Stimulated activated CD4-positive, alpha-beta T cell treated with anti-CD3 and anti-CD28 coated beads, Interleukin-1b, Interleukin-23, amount 100 ng/mL, for 4 hours (primary cell): ENCODE measurements around the gene TBC1D21.

ENCODE experiments used
- DNase-seq, 2 donors: peaks; one replicate each; pipeline ENCODE4 v3.0.0-alpha.2; 2020; ENCODE audit warnings: low read depth in 2 of 2

The TBC1D21 gene, protein sequence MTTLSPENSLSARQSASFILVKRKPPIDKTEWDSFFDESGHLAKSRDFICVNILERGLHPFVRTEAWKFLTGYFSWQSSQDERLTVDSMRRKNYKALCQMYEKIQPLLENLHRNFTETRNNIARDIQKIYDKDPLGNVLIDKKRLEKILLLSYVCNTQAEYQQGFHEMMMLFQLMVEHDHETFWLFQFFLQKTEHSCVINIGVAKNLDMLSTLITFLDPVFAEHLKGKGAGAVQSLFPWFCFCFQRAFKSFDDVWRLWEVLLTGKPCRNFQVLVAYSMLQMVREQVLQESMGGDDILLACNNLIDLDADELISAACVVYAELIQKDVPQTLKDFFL

DNA sequence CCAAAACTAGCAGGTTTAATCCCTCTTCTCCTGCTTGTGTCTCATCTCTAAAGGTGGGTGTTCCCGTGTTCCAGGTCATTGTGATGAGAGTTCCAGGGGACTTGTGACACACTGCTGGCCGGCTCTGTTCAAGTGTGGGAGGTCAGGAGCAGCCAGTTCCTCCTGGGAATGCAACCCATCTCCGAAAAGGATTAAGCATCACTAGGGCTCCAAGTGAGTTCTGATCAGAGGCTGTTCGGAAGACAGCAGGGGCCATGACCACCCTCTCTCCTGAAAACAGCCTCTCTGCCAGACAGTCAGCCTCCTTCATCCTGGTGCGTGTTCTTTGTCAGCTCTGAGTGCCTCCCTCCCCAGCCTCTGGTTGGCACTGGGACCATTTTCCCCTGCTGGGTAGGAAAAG, at the start of gene TBC1D21:
Gene TBC1D21, plus strand, starts transcription at position 109 of the 400 bp plus-strand sequence. Its CDS starts 146 bp downstream, at position 255.
- DNase-seq, result no peak

DNA sequence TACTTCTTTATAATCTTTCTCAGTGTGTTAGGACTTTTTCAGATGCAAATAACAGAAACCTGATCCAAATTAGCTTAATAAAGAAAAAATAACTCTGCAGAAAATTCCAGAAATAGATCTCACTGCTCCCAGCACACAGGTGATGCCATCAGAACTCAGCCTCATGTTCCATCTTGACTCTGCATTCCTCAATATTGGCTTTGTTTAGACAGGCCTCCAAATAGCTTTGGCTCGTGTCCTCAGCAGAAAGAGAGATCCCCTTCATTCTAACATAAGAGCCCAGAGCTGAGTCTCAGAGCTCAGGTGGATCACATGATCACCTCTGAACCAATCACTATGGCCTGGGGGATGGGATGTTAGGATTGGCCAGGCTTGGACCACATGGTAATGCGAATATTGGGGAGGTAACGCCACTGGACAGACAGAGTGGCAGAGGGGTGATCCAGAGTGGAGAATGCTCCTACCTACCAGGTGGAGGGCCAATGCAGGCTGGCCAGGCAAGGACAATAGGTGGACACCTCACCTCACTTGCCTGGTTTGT, 46.6 kb upstream of the TBC1D21 start:
- no peak for DNase-seq

DNA sequence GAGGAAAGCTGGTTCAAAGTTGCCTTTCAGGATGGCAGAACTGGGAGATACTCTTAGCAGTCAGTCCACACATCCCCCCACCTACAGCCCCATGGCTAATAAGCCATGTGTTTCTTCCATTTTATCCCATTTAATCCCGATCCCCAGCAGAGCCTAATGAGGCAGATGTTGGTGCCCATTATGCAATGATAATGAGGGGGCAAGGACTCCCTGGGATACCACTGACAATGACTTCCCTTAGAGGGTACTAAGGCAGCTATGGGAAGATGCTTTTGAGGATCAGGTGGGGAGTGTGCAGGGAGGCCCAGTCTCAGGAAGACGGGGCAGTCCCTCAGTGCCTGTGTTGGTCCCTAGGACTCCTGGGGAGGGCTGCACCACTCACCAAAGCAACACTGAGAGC, 43.8 kb upstream of the TBC1D21 start:
- DNase-seq, result no peak

DNA sequence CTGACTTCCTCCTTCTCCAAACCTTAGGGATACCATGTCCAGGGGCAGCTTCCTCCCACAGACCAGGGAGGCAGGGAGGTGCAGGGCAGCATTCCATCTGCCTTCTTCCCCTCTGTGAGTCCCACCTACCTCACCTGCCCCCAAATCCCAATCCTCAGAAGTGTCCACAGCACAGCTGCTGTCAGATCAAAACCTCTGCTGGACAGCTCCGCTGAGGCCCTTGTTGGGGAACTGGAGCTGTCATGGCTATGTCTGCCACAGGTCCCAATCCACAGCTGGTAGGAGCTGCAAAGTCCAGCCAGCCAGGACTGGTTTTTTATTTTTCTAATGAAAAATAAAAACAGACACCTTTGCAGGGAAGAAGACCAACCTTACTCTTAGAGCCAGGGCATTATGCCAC, 40.7 kb upstream of the TBC1D21 start:
- DNase-seq, result no peak

DNA sequence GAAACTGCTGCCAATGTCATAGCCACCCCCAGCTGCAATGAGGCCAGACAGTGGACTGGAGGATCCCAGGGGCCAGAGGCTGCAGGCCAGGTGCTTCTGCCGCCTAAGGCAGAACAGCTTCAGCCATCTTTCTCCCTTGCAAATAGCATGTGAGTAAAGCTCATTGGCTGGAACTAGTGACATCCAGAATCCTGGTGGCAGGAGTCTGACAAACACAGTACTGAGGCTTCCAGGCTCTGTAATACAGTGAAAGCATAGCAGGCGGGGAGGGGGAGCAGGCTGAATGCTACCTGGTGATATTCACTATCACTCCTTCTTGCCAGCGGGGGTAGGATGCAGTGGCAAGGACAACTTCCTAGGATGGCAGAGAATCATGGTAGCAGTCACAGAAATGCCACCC, 36.5 kb upstream of the TBC1D21 start:
- no peak for DNase-seq

DNA sequence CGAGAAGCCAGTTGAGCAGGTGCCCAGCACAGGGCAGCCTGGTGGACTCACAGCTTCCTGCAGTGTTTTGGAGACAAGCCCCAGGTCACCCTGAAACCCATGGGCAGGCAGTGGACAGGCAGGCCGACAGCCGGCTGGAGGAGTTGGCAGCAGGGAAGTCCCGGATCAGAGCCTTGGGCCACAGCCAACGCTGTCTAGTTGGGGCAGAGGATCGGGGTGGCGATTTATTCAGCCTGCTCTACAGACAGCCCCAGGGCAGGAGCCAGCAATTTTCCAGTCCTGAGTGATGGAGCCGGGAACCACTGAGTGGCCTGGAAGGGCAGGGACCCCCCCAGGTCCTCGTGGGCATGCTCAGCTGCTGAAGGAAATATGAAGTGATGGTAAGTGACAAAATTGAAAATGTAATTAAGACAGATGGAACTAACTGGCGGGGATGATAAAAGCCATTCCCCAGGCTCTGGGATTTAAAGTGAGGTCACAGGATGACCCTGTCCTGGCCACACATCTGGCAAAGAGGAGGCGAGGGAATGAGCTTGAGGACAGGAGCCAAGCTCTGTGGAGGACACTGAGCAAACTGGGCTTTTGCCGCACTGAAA, 34.4 kb upstream of the TBC1D21 start:
- no peak for DNase-seq

DNA sequence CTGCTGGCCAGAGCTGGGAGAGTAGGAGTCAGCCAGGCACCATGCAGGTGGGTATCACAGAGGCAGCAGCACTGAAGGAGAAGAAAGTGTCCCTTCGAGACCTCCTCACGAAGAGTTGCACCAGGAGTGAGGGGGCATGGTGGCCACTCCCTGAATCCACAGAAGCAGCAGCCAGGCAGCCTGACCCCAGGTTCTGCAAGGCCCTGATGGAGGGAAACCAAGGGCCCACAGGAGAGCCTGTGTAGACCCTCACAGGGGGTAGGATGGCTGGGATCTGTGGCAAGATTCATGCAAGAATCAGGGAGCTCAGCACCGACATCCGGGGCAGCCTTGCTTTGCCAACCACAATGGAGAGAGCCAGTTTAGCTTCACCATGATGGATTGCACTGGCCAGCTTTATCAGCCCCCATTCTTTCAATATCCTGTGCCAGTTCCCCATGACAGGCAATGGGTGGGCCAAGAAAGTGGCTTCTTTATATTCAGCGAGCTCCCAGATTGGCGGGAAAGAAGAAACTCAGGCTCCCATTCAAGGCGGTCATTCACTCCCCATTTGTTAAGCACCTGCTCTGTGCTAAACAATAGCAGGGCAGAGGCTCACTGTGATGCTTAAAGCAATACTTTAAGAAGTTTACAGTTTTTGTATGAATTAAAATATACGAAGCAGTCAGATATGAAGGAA, 33.5 kb upstream of the TBC1D21 start:
- DNase-seq, result no peak

DNA sequence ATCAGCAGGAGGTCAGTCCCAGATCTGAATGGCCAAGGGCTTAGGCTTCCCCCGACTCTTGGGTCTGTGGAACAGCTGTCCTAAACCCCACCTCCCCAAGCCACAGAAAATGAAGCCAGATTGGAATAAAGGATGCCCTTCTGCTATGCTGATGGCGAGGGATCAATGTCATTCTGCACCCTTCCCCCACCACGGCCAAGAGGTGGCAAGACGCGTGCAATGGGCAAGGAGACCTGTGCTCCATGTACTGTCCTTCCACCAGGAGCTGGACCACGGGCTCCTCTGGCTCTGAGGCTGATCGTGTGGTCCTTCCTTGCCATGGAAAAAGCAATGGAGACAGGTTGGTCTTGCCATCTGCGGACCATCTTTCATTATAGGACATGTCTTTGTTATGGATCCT, 32.6 kb upstream of the TBC1D21 start:
- DNase-seq, result no peak

DNA sequence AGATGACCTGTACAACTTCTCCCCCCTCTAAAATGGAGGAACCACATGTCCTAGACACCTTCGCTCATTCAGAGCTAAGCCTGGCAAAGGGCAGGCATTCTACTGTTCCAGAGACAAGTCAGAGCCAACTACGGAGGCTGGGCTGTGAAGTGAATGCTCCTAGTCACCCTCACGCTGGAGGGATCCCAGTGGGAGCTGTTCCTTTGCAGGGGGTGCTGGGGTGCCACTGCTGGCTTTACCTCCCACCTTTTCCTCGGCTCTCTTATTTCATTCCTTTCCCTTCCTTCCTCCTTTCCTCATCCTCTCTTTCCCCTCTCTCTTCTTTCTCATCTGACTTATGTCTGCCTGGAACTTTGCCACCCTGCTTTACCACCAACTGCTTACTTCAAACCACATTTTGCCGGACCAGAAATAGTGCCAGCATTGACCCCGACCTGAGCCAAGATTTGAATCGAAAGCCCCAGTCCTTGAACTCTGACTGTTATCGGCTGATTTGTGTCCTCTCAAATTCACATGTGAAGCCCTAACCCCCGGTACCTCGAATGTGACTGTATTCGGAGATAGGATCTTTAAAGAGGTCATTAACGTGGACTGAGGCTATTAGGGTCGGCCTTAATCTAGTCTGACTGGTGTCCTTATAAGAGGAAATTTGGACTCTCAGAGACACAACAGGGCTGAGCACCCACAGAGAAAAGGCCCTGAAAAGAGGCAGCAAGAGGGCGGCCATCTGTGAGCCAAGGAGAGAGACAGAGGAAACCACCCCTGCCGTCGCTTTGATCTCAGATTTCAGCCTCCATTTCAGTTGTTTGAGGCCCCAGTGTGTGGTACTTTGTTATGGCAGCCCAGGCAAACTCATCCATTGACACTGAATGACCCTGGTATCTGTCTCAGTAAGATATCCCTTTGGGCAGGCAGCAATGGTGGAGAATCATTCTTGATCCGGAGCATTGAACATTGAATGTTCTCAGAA, 31.3 kb upstream of the TBC1D21 start:
- DNase-seq, result no peak

DNA sequence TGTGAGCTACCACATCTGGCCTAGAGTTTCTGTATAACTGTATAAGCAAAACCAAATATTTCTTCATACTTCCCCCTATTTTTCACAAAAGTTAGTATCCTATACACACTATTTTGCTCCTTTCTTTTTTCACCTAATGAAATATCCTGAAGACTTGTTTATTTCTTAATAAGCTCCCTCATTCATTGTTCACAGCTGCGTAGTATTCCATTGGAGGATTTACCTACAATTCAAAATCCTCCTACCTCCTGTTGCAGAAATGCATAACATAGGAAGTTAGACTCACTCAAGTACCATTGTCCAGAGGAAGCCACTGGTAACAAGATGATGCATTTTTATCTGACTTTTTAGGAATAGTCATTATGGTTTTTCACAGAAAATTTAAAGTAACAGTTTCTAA, 29.6 kb upstream of the TBC1D21 start:
- no peak for DNase-seq

DNA sequence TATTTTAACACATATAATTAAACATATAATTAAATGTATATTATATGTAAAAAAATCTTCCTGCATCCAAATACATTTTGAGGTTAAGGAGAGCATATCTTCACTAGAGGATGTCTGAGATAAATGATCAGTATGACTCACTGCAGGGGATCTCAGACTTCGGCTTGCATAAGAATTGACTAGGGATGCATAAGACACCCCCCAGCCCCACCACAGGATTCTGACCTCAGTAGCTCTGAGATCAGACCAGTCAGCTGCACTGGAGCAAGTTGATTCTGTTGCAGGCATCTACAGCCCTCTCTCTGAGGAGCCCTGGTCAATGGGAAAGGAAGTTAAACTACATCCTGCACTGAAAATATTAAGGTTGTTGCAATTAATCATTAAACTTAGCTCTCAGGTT, 29.0 kb upstream of the TBC1D21 start:
- DNase-seq, result no peak

DNA sequence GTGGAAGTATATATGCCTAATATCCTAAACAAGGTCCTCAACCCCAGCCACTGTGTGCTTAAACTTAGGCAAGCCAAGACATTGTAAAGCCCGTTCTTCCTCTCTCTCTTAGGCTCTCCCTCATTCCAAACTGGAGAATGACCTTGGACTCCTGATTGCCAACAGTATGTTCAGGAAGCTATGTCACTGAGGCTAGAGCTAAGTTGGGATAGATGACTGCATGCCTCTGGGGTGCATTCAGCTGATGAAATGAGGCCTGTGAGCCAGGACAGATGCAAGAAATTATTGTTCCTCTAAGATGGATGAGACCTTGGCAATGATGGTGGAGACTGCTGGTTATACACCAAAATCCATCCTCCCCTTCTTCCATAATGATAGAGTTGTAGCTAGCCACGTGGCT, 27.9 kb upstream of the TBC1D21 start:
- DNase-seq, result no peak

DNA sequence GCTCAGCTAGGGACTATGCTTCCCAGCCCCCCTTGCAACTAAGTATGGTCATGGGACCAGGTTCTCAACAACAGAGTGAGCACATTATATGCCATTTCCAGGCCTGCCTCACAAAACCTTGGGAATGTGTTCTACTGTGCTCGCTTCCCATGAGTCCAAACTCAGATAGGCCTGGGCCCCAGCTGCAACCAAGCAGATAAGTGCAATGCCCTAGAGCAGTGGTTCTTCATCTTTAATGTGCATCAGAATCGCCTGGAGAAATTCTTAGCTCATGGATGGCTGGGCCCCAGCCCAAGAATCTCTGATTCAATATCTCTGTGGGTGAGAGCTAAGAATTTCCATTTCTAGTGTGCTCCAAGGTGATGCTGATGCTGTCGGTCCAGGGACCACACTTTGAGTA, 27.5 kb upstream of the TBC1D21 start:
- no peak for DNase-seq

DNA sequence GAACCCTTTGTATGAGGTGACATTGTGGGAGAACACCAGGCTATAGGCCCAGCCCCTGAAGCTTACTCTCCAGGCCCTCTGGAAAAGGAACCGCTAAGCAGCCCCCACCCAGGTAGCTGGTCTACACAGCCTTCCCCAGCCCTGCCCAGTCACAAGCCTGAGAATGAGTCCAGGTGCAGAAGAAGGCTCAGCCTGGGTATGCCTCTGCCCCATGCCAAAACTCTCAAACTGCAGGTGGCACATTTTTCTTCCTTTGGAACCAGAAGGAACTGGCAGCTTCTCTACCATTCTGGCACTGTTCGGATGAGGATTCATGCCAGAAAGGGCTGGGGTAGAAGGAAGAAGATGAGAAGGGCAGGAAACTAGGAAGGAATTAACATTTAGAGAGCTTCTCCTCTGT, 23.7 kb upstream of the TBC1D21 start:
- DNase-seq, result no peak

DNA sequence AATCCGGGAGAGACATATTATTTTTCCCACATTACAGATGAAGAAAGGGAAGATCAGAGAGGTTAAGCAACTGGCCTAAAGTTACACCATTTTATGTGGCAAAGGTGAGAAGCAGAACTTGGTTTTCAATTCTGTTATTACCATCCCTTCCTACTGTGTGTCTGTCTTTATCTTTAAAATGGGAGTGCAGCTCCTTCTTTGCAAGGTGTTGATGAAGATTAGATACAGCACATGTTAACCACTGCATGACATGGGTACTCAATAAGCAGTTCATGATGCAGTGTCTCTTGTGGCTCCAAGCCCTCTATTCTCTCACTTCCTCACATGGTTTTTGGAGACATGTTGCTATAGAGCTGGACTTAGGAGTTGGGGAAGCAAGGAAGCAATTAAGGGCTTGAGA, 23.1 kb upstream of the TBC1D21 start:
- no peak for DNase-seq

DNA sequence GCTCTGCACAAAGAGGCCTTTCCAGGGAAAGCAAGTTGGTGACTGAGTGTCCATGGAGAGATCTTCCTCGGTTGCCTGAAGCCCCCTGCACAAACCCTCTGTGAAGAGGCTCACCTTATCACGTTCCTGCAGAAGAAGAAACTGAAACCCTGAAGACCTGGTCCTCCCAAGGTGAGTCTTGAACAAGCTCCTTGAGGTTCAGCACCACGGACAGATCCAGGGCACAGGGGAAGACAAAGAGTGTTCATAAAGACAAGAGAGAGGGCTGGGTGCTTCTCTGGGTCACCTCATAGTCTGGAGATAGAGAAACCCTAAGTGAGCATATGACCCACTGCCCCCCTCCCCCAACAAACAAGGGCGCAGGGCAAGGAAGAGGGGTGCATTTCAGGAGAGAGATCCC, 21.7 kb upstream of the TBC1D21 start:
- DNase-seq, result peak; percentile 21 to 24

DNA sequence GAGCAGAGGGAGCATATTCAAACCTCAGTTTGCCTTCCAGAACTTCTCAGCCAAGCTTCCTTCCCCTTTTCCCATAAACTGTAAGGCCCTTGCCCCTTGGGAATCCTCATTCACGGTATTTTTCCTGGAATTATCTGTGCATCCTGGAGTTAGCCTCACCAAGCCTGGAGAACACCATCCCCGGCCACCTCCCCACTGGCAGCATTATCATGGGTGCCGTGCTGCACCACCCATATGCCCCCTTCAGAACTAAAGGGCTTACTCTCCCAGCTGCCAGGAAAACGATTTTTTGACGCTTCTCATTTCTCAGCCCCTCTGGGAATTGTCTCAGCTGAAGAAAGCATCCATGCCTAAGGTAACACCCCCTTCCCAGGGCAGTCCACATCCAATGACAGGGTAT, 20.9 kb upstream of the TBC1D21 start:
- no peak for DNase-seq

DNA sequence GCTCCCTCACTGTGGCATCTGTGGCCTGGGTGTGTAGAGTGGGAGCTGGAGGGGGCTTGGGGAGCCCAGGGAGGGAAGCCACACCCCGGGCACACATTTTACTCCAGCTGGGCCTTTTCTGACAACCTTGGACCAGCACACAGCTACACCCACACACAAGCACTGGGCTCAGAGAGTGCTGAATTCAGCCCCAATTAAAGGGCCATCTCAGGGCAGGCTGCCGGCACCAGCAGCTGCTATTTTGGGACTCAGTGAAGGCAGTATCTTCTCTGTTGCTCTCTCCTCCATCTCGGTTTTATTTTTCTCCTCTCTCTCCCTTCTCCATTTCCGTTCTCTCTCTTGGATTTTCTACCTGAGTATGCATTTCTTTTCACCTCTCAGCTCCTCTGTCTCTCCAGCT, 19.1 kb upstream of the TBC1D21 start:
- no peak for DNase-seq

DNA sequence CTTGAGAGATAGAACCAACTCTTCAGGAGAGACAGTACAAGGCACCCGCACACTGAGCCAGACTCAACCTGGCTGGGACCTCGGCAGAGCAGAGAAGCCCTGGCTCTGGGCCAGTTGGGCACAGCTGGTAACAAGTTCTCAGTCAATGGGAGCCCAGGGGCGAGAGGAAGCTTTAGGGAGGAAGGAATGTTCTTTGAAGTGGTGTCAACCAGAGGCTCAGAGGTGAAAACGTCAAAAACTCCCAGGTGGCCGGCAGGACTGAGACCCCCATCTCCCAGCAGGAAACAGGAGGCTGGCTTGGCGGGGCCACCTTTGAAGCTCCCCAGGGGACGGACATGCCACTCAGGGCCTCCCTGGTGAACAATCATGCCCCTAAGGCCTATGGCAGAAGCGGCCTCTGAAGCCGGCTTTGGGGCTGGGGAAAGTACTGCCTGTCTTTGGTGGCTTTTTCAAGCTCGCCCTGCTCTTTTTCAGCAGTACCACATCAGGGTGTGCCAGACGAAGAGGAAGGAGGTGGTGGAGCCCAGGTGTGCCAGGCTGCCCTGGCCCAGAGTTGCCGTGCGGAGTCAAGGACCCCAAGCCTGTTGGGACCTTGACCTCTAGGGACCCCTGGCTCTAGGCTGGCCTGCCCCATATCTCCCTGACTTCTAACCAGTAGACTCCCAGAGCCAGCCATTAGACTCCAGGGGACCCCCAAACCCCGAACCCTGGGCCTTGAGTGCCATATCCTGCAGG, 16.7 kb upstream of the TBC1D21 start:
- DNase-seq, result no peak

DNA sequence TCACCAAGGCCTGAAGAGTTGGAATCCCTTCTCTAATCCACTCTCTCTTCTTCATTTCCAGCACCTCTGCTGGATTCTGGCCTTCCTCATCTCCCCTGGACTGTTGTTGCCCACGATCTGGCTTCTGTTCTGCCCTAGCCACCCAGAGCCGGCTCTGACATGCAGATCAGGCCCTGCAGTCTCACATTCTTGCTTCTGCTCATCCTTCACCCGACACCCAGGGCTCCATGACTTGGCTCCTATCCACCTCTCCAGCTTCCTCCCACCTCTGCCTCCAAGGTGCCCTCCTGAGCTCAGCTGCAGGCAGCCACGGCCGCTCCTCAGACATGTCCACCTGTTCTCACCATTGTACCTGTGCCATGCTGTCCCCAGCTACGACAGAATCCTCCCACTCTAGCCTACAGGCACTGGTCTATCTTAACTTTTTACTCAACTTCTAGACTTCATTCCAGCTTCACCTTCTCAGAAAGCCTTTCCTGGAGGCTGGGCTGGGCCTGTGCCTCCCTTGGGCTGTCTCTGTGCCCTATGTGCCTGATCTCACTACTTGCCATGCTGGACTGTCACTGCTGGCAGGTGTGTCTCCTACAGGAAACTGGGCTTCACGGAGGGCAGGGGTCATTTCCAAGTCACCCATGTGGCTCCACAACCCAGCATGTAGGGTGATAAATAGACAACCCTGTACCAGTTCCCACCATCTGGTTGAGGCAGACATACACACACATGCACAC, 16.0 kb upstream of the TBC1D21 start:
- DNase-seq, result no peak
